Hepatocyte (in vitro differentiated cells): ENCODE data around the gene HPS5. TPM values are rescaled to one million over a fixed set of nuclear protein-coding genes. Genes with fewer than 3 reads are reported as not detected.

Experiments used
- DNase-seq: peaks from one replicate; pipeline ENCODE4 v3.0.0-alpha.2; 2016; ENCODE audit warnings: low spot score
- H2AFZ ChIP-seq: fragments of 200-600 bp; sonication (generic); 2 replicates; pipeline ENCODE4 v1.6.0; 2016; ENCODE audit warnings: antibody characterized with exemption, mild to moderate bottlenecking
- H3K27ac ChIP-seq: fragments of 200-600 bp; sonication (generic); 2 replicates; pipeline ENCODE4 v1.5.1; 2016; ENCODE audit warnings: mild to moderate bottlenecking
- H3K27me3 ChIP-seq: fragments of 200-600 bp; sonication (generic); 2 replicates; pipeline ENCODE4 v1.6.1; 2016
- H3K36me3 ChIP-seq: fragments of 200-600 bp; sonication (generic); replicated peaks from 2 replicates; pipeline ENCODE4 v1.5.1; 2016; ENCODE audit warnings: low read depth; ENCODE audit not compliant: insufficient read depth
- H3K4me1 ChIP-seq: fragments of 200-600 bp; sonication (generic); 2 replicates; pipeline ENCODE4 v1.5.1; 2016; ENCODE audit warnings: mild to moderate bottlenecking, moderate library complexity; ENCODE audit not compliant: insufficient read depth
- H3K4me2 ChIP-seq: fragments of 200-600 bp; sonication (generic); 2 replicates; pipeline ENCODE4 v1.6.0; 2016
- H3K4me3 ChIP-seq: fragments of 200-600 bp; sonication (generic); 2 replicates; pipeline ENCODE4 v1.5.1; 2016; ENCODE audit warnings: mild to moderate bottlenecking
- H3K79me2 ChIP-seq: fragments of 200-600 bp; sonication (generic); 2 replicates; pipeline ENCODE4 v1.6.0; 2017; ENCODE audit warnings: mild to moderate bottlenecking
- H3K9me2 ChIP-seq: fragments of 200-600 bp; sonication (generic); replicated peaks from 2 replicates; pipeline ENCODE4 v1.6.0; 2017; ENCODE audit warnings: mild to moderate bottlenecking; ENCODE audit not compliant: insufficient read depth
- H3K9me3 ChIP-seq: fragments of 200-600 bp; sonication (generic); 2 replicates; pipeline ENCODE4 v1.5.1; 2016; ENCODE audit warnings: low read depth, mild to moderate bottlenecking
- H4K20me1 ChIP-seq: fragments of 200-600 bp; sonication (generic); 2 replicates; pipeline ENCODE4 v1.6.0; 2016; ENCODE audit warnings: mild to moderate bottlenecking; ENCODE audit not compliant: insufficient read depth, poor library complexity, severe bottlenecking
- CTCF ChIP-seq: fragments of 200-600 bp; sonication (generic); IDR thresholded peaks from 2 replicates; pipeline ENCODE4 v1.5.1; 2016; ENCODE audit warnings: antibody characterized with exemption, mild to moderate bottlenecking; ENCODE audit not compliant: poor library complexity
- EZH2 ChIP-seq: fragments of 200-600 bp; sonication (generic); IDR thresholded peaks from 2 replicates; pipeline ENCODE4 v1.6.1; 2016; ENCODE audit warnings: antibody characterized with exemption, mild to moderate bottlenecking, borderline replicate concordance
- EZH2phosphoT487 ChIP-seq: fragments of 200-600 bp; sonication (generic); IDR thresholded peaks from one replicate; pipeline ENCODE4 v1.6.1; 2018; ENCODE audit warnings: antibody characterized with exemption, mild to moderate bottlenecking, low read depth, moderate library complexity; ENCODE audit not compliant: unreplicated experiment, severe bottlenecking
- WGBS: methylation state at CpG from one replicate; pipeline ENCODE4 v1.1.6; 2016; ENCODE audit warnings: low lambda C conversion rate; ENCODE audit errors: missing lambda C conversion rate; 5-methylcytosine and 5-hydroxymethylcytosine counted together
- polyA plus RNA-seq: library from polyadenylated mRNA; unstranded; fragments of >200 nt; fragmentation: Nextera tagmentation; extraction: Ambion mirVana; gene quantifications from 2 replicates; pipeline ENCODE4 v1.2.1, GENCODE V29; 2016
- total RNA-seq: library from RNA; depleted of rRNA; stranded (reverse); fragments of >200 nt; gene quantifications from 2 replicates; pipeline ENCODE4 v1.2.3, GENCODE V29; 2014

HPS5 gene
- total and polyA plus RNA-seq, 2 experiments from 2014 or later = 10.3 to 18.0 TPM

- TF ChIP-seq CTCF (no peak), EZH2phosphoT487 (no peak), EZH2 (no peak)
- H3K9me3 ChIP-seq = no peaks in the 10 kb centered on the region
These were observed 46.3 kb upstream of the HPS5 start for GRCh38 chr11:18368221-18368620.

GRCh38 chr11:18367431-18367830 lies 45.5 kb upstream of the HPS5 start:
- Histone ChIP-seq H3K4me1 (no peaks in the 10 kb centered on the region), H3K79me2 (no peaks in the 10 kb centered on the region), H3K36me3 (no peaks in the 10 kb centered on the region), H3K27ac (no peak overlapping the region), H4K20me1 (no peaks in the 10 kb centered on the region), H3K4me3 (no peak overlapping the region), H3K27me3 (no peaks in the 10 kb centered on the region), H3K4me2 (no peak overlapping the region), H3K9me2 (no peaks in the 10 kb centered on the region), H3K9me3 (no peaks in the 10 kb centered on the region), H2AFZ (no peak overlapping the region)
- DNase-seq = no peak
- TF ChIP-seq CTCF = no peak
- no peak for TF ChIP-seq EZH2phosphoT487
- no peak for TF ChIP-seq EZH2
- WGBS = 100% methylated on average over 3 of the region's 3 CpGs

More at GRCh38 chr11:18368221-18368620, 46.3 kb upstream of the HPS5 start:
- no peak overlapping the region for H3K27ac ChIP-seq
- no peaks in the 10 kb centered on the region for H3K27me3 ChIP-seq
- H3K4me2 ChIP-seq = no peak overlapping the region
- no peaks in the 10 kb centered on the region for H3K79me2 ChIP-seq
- no peaks in the 10 kb centered on the region for H3K9me2 ChIP-seq
- H4K20me1 ChIP-seq = no peaks in the 10 kb centered on the region
- H3K4me3 ChIP-seq = no peak overlapping the region
- H3K4me1 ChIP-seq = no peaks in the 10 kb centered on the region
- WGBS = 83% methylated on average over 2 of the region's 2 CpGs
- DNase-seq = no peak
- no peak overlapping the region for H2AFZ ChIP-seq
- no peaks in the 10 kb centered on the region for H3K36me3 ChIP-seq

- DNase-seq = no peak
- TF ChIP-seq EZH2 (no peak), EZH2phosphoT487 (no peak), CTCF (no peak)
- Histone ChIP-seq H3K27ac (no peak overlapping the region), H3K36me3 (no peaks in the 10 kb centered on the region), H4K20me1 (no peaks in the 10 kb centered on the region), H3K4me2 (no peak overlapping the region), H3K9me3 (no peaks in the 10 kb centered on the region), H2AFZ (no peak overlapping the region), H3K79me2 (no peaks in the 10 kb centered on the region), H3K9me2 (no peaks in the 10 kb centered on the region), H3K27me3 (no peaks in the 10 kb centered on the region), H3K4me3 (no peak overlapping the region), H3K4me1 (no peaks in the 10 kb centered on the region)
- 98% methylated on average over 4 of the region's 4 CpGs for WGBS
These were observed 44.3 kb upstream of the HPS5 start for GRCh38 chr11:18366286-18366685.

- H3K4me3 ChIP-seq = no peak overlapping the region
- H3K27ac ChIP-seq = no peak overlapping the region
- H3K4me1 ChIP-seq = no peaks in the 10 kb centered on the region
- no peaks in the 10 kb centered on the region for H4K20me1 ChIP-seq
- no peaks in the 10 kb centered on the region for H3K79me2 ChIP-seq
- no peak overlapping the region for H2AFZ ChIP-seq
- no peaks in the 10 kb centered on the region for H3K36me3 ChIP-seq
- no peaks in the 10 kb centered on the region for H3K9me2 ChIP-seq
- no peak for TF ChIP-seq EZH2
- no peak overlapping the region for H3K4me2 ChIP-seq
- no peaks in the 10 kb centered on the region for H3K9me3 ChIP-seq
- H3K27me3 ChIP-seq = no peaks in the 10 kb centered on the region
- WGBS = 92% methylated on average over 4 of the region's 4 CpGs
- no peak for DNase-seq
These were observed 43.8 kb upstream of the HPS5 start for GRCh38 chr11:18365741-18366140.
